Liver (tissue), 9 donors: ENCODE data around the gene KANK3. TPM values are rescaled to one million over a fixed set of nuclear protein-coding genes. Genes with fewer than 3 reads are reported as not detected.

Experiments used
- DNase-seq: peaks from one replicate; pipeline ENCODE4 v3.0.0-alpha.2; 2017; ENCODE audit warnings: low spot score
- H3K27ac ChIP-seq, 2 donors: one replicate each; pipeline ENCODE4 v1.7.0; 2013; ENCODE audit warnings: inconsistent platforms in 2 of 2, low read length in 2 of 2, control low read depth in 1 of 2, low read depth in 1 of 2, mild to moderate bottlenecking in 1 of 2
- H3K27me3 ChIP-seq, 4 donors: one replicate each; pipeline versions ENCODE4 v1.6.1 to v1.7.0; 2013; ENCODE audit warnings: low read length in 3 of 4, inconsistent platforms in 1 of 4, mild to moderate bottlenecking in 1 of 4, moderate library complexity in 1 of 4; ENCODE audit not compliant: control insufficient read depth in 4 of 4, insufficient read depth in 4 of 4
- H3K36me3 ChIP-seq, 4 donors: one replicate each; pipeline versions ENCODE4 v1.6.1 to v1.7.0; 2013; ENCODE audit warnings: low read length in 3 of 4, mild to moderate bottlenecking in 3 of 4, low read depth in 1 of 4, moderate library complexity in 1 of 4; ENCODE audit not compliant: control insufficient read depth in 4 of 4, insufficient read depth in 3 of 4
- H3K4me1 ChIP-seq, 4 donors: one replicate each; pipeline versions ENCODE4 v1.6.1 to v1.7.0; 2013; ENCODE audit warnings: low read length in 3 of 4, mild to moderate bottlenecking in 3 of 4, moderate library complexity in 1 of 4; ENCODE audit not compliant: control insufficient read depth in 4 of 4, insufficient read depth in 4 of 4
- H3K4me3 ChIP-seq, 3 donors: one replicate each; pipeline versions ENCODE4 v1.6.1 to v1.7.0; 2013; ENCODE audit warnings: low read length in 3 of 3, control low read depth in 1 of 3, low read depth in 1 of 3, mild to moderate bottlenecking in 1 of 3
- H3K9ac ChIP-seq, 2 donors: one replicate each; pipeline ENCODE4 v1.7.0; 2013; ENCODE audit warnings: low read length in 2 of 2, mild to moderate bottlenecking in 2 of 2, moderate library complexity in 2 of 2, control low read depth in 1 of 2, low read depth in 1 of 2
- H3K9me3 ChIP-seq, 4 donors: one replicate each; pipeline versions ENCODE4 v1.6.1 to v1.7.0; 2013; ENCODE audit warnings: low read length in 3 of 4; ENCODE audit not compliant: control insufficient read depth in 4 of 4
- EGR1 ChIP-seq, 2 donors: IDR thresholded peaks; 2 replicates each; pipeline ENCODE4 v1.6.1; 2016 to 2018; ENCODE audit warnings: antibody characterized with exemption in 2 of 2, low read depth in 2 of 2
- FOXA1 ChIP-seq: IDR thresholded peaks from 2 replicates; pipeline ENCODE4 v1.6.1; 2016; ENCODE audit warnings: antibody characterized with exemption
- FOXA2 ChIP-seq: IDR thresholded peaks from 2 replicates; pipeline ENCODE4 v1.6.1; 2016; ENCODE audit warnings: antibody characterized with exemption
- GABPA ChIP-seq, 2 donors: IDR thresholded peaks in 1 of 2; conservative IDR thresholded peaks in 1 of 2; 2 replicates each; pipeline ENCODE4 v1.6.1; 2016; ENCODE audit warnings: antibody characterized with exemption in 2 of 2, mild to moderate bottlenecking in 1 of 2, moderate library complexity in 1 of 2
- HNF4A ChIP-seq, 2 donors: conservative IDR thresholded peaks; 2 replicates each; pipeline ENCODE4 v1.6.1; 2016; ENCODE audit warnings: antibody characterized with exemption in 2 of 2, mild to moderate bottlenecking in 2 of 2
- HNF4G ChIP-seq: IDR thresholded peaks from 2 replicates; pipeline ENCODE4 v1.6.1; 2016; ENCODE audit warnings: antibody characterized with exemption
- JUND ChIP-seq, 2 donors: IDR thresholded peaks; 2 replicates each; pipeline ENCODE4 v1.6.1; 2016; ENCODE audit warnings: antibody characterized with exemption in 2 of 2
- NR2F2 ChIP-seq: IDR thresholded peaks from 2 replicates; pipeline ENCODE4 v1.6.1; 2016; ENCODE audit warnings: antibody characterized with exemption
- RAD21 ChIP-seq, 2 donors: IDR thresholded peaks; 2 replicates each; pipeline ENCODE4 v1.6.1; 2016; ENCODE audit warnings: antibody characterized with exemption in 2 of 2, mild to moderate bottlenecking in 2 of 2
- RXRA ChIP-seq, 2 donors: IDR thresholded peaks; 2 replicates each; pipeline ENCODE4 v1.6.1; 2017 to 2018; ENCODE audit warnings: antibody characterized with exemption in 2 of 2, mild to moderate bottlenecking in 1 of 2
- SP1 ChIP-seq: IDR thresholded peaks from 2 replicates; pipeline ENCODE4 v1.6.1; 2018; ENCODE audit warnings: antibody characterized with exemption, mild to moderate bottlenecking
- TAF1 ChIP-seq: conservative IDR thresholded peaks from 2 replicates; pipeline ENCODE4 v1.6.1; 2016; ENCODE audit warnings: antibody characterized with exemption, mild to moderate bottlenecking
- YY1 ChIP-seq: IDR thresholded peaks from 2 replicates; pipeline ENCODE4 v1.6.1; 2016; ENCODE audit warnings: antibody characterized with exemption, mild to moderate bottlenecking
- WGBS: extraction: QIAGEN DNeasy Blood & Tissue Kit; methylation state at CpG from one replicate; pipeline ENCODE4 v1.1.7; 2013; 5-methylcytosine and 5-hydroxymethylcytosine counted together
- polyA plus RNA-seq, 2 donors: library from polyadenylated mRNA; stranded (reverse) in 1 of 2; unstranded in 1 of 2; fragments of 200-250 nt in 1 of 2; fragments of >200 nt in 1 of 2; fragmentation: Nextera tagmentation in 1 of 2; extraction: Ambion mirVana in 1 of 2; gene quantifications; one replicate each; pipeline versions ENCODE4 v1.2.1 to v1.2.3, GENCODE V29; 2013 to 2015
- total RNA-seq, 2 donors: library from RNA; depleted of rRNA; stranded (reverse); fragments of >200 nt; gene quantifications; one replicate each; pipeline ENCODE4 v1.2.3, GENCODE V29; 2014
- TF ChIP-seq, protein P1 (sequence below): IDR thresholded peaks from 2 replicates; pipeline ENCODE4 v1.6.1; 2016; ENCODE audit warnings: antibody characterized with exemption
- TF ChIP-seq, protein P2 (sequence below): fragments of 150-350 bp; IDR thresholded peaks from 2 replicates; pipeline ENCODE4 v1.5.1; 2017; ENCODE audit warnings: improper control_type of control experiment, low read depth, low read length; ENCODE audit not compliant: missing input control
- TF ChIP-seq, protein P3 (sequence below): IDR thresholded peaks from 2 replicates; pipeline ENCODE4 v1.6.1; 2016; ENCODE audit warnings: antibody characterized with exemption
- TF ChIP-seq, protein P4 (sequence below): IDR thresholded peaks from 2 replicates; pipeline ENCODE4 v1.6.1; 2016; ENCODE audit warnings: antibody characterized with exemption, mild to moderate bottlenecking
- donor health status: healthy.
- donor health status: healthy.
- donor health status: healthy.
- donor health status: healthy.
- donor health status: healthy.

KANK3 gene
- total and polyA plus RNA-seq, 4 donors: 0.44 to 4.5 (median 3.4) TPM

DNA sequence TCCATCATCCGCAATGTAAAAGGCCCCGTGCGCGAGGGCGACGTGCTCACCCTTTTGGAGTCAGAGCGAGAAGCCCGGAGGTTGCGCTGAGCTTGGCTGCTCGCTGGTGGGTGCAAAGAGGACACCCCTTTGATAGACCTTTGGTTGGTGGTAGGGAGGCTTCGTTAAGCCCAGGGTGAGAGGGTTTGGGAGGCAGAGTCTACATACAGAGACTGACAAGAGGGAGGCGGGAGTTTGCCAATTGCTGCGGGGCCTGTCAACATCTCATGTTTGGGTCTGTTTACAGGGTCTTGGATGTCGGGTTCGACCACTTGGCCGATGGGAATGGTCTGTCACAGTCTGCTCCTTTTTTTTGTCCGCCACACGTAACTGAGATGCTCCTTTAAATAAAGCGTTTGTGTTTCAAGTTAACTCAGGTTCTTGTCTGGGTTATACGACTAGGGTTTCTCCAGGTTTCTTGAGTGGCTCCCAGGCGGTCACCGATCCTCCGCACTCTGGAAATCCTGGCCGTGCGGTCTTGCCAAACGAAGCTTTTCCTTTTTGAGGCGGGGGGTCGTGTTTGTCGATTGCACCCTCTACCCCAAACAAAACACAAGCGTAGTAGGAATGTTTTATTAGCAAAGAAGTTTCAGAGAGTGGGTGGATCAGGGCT is 20.9 kb downstream of the KANK3 start:
- H3K27ac ChIP-seq: peak overlapping the region; percentile 88 to 89
- peak overlapping the region; percentile 81 to 96 for H3K9ac ChIP-seq
- peaks cover 13 to 35% (median 24%) of the 10 kb centered on the region in 4 donors for H3K4me1 ChIP-seq

More for the DNA sequence above, 20.9 kb downstream of the KANK3 start:
- peaks cover 0 to 8% (median 4%) of the 10 kb centered on the region in 4 donors for H3K36me3 ChIP-seq
- no peaks in the 10 kb centered on the region for H3K9me3 ChIP-seq
- peak overlapping the region; percentile 90 to 94 (median 93) for H3K4me3 ChIP-seq
- WGBS: 25% methylated on average over 30 of the region's 30 CpGs
- no peak for DNase-seq
- TF ChIP-seq, protein P1, sequence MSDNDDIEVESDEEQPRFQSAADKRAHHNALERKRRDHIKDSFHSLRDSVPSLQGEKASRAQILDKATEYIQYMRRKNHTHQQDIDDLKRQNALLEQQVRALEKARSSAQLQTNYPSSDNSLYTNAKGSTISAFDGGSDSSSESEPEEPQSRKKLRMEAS: no peak
- TF ChIP-seq EGR1 (IDR thresholded peaks at IDR 0.05; ENCODE audit: low read depth in 2 of 2): no peak
- TF ChIP-seq FOXA1: no peak
- TF ChIP-seq, protein P2, sequence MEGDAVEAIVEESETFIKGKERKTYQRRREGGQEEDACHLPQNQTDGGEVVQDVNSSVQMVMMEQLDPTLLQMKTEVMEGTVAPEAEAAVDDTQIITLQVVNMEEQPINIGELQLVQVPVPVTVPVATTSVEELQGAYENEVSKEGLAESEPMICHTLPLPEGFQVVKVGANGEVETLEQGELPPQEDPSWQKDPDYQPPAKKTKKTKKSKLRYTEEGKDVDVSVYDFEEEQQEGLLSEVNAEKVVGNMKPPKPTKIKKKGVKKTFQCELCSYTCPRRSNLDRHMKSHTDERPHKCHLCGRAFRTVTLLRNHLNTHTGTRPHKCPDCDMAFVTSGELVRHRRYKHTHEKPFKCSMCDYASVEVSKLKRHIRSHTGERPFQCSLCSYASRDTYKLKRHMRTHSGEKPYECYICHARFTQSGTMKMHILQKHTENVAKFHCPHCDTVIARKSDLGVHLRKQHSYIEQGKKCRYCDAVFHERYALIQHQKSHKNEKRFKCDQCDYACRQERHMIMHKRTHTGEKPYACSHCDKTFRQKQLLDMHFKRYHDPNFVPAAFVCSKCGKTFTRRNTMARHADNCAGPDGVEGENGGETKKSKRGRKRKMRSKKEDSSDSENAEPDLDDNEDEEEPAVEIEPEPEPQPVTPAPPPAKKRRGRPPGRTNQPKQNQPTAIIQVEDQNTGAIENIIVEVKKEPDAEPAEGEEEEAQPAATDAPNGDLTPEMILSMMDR: no peak
- no peak for TF ChIP-seq JUND (IDR thresholded peaks at IDR 0.05)
- TF ChIP-seq TAF1: no peak
- no peak for TF ChIP-seq NR2F2
- TF ChIP-seq, protein P3, sequence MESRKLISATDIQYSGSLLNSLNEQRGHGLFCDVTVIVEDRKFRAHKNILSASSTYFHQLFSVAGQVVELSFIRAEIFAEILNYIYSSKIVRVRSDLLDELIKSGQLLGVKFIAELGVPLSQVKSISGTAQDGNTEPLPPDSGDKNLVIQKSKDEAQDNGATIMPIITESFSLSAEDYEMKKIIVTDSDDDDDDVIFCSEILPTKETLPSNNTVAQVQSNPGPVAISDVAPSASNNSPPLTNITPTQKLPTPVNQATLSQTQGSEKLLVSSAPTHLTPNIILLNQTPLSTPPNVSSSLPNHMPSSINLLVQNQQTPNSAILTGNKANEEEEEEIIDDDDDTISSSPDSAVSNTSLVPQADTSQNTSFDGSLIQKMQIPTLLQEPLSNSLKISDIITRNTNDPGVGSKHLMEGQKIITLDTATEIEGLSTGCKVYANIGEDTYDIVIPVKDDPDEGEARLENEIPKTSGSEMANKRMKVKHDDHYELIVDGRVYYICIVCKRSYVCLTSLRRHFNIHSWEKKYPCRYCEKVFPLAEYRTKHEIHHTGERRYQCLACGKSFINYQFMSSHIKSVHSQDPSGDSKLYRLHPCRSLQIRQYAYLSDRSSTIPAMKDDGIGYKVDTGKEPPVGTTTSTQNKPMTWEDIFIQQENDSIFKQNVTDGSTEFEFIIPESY: no peak
- TF ChIP-seq, protein P4, sequence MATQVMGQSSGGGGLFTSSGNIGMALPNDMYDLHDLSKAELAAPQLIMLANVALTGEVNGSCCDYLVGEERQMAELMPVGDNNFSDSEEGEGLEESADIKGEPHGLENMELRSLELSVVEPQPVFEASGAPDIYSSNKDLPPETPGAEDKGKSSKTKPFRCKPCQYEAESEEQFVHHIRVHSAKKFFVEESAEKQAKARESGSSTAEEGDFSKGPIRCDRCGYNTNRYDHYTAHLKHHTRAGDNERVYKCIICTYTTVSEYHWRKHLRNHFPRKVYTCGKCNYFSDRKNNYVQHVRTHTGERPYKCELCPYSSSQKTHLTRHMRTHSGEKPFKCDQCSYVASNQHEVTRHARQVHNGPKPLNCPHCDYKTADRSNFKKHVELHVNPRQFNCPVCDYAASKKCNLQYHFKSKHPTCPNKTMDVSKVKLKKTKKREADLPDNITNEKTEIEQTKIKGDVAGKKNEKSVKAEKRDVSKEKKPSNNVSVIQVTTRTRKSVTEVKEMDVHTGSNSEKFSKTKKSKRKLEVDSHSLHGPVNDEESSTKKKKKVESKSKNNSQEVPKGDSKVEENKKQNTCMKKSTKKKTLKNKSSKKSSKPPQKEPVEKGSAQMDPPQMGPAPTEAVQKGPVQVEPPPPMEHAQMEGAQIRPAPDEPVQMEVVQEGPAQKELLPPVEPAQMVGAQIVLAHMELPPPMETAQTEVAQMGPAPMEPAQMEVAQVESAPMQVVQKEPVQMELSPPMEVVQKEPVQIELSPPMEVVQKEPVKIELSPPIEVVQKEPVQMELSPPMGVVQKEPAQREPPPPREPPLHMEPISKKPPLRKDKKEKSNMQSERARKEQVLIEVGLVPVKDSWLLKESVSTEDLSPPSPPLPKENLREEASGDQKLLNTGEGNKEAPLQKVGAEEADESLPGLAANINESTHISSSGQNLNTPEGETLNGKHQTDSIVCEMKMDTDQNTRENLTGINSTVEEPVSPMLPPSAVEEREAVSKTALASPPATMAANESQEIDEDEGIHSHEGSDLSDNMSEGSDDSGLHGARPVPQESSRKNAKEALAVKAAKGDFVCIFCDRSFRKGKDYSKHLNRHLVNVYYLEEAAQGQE: no peak
- no peak for TF ChIP-seq RXRA (IDR thresholded peaks at IDR 0.05)
- no peak for TF ChIP-seq HNF4A (conservative IDR thresholded peaks at IDR 0.05)
- TF ChIP-seq YY1: no peak
- TF ChIP-seq FOXA2: no peak
- no peak for TF ChIP-seq HNF4G
- no peak for TF ChIP-seq RAD21 (IDR thresholded peaks at IDR 0.05)
- TF ChIP-seq SP1: no peak
- TF ChIP-seq GABPA (IDR thresholded peaks at IDR 0.05 in 1 of 2, conservative IDR thresholded peaks at IDR 0.05 in 1 of 2): no peak
- H3K27me3 ChIP-seq: no peaks in the 10 kb centered on the region
